GM19324 (cell line): ENCODE data around the gene MCU.
"Not testable (repeated sequence)": the region's sequence is repeated elsewhere in the genome, so short reads cannot be mapped to it uniquely, and the experiment has no call there.

Source experiments
- ATAC-seq: cut with Tn5 transposase; IDR thresholded peaks from one replicate; pipeline ENCODE4 v1.9.1; 2021; ENCODE audit warnings: mild to moderate bottlenecking, moderate library complexity; ENCODE audit not compliant: unreplicated experiment, low FRiP score

Gene MCU

GRCh38 chr10:72727130-72727529, 35.2 kb downstream of the MCU start:
- no peak for ATAC-seq

DNA sequence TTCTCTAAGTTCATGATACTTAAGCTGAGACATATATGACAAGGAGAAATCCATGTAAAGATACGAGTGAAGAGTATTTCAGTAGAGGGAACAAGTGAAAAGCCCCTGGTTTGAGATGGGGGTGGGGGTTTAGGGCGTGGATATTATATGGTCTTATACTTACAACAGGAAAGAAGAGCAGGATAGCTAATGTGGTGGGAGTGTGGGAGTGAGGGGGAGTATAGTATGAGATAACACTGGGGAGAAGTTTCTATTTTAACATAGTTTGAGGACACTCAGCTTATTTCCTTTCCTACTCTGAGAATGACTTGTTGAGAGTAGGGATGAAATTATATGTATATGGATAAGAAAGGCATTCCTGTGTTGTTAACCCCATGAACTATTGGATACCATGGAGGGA, 36.5 kb downstream of the MCU start:
- ATAC-seq: no peak

- ATAC-seq: no peak
Observed at GRCh38 chr10:72729528-72729927, 37.6 kb downstream of the MCU start.

DNA sequence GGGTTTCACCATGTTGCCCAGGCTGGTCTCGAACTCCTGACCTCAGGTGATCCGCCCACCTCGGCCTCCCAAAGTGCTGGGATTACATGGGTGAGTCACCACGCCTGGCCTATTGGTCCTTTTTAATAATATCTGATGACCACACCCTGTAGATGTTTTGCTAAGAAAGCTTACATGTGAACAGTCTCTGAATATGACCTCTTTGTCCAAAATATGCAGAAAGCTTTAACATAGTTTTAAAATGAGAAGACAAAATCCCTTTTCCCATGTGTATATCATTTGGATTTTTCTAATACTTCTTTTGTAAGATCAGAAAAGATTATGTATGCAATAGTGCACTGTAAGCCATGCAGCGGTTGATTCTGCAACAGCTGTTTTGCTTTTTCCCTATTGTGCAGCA, 38.5 kb downstream of the MCU start:
- no peak for ATAC-seq

GRCh38 chr10:72731916-72732419, 40.0 kb downstream of the MCU start:
- ATAC-seq: no peak

GRCh38 chr10:72732521-72732920, 40.6 kb downstream of the MCU start:
- ATAC-seq: no peak

DNA sequence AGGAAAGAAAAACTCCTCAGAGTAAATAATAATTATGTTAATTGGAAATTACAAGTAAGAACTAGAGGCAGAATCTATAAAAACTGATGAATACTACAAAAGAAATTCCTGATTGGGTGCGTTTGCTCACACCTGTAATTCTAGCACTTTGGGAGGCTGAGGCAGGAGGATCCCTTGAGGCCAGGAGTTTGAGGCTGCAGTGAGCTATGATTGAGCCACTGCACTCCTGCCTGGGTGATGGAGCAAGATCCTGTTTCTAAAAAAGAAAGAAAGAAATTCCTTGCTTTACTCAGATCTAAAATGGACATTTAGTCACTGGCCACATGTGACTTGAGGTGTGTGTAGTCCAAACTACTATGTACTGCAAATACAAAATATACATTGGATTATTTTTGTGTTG, 42.0 kb downstream of the MCU start:
- no peak for ATAC-seq

- no peak for ATAC-seq
Observed at GRCh38 chr10:72735288-72735936, 43.5 kb downstream of the MCU start.

DNA sequence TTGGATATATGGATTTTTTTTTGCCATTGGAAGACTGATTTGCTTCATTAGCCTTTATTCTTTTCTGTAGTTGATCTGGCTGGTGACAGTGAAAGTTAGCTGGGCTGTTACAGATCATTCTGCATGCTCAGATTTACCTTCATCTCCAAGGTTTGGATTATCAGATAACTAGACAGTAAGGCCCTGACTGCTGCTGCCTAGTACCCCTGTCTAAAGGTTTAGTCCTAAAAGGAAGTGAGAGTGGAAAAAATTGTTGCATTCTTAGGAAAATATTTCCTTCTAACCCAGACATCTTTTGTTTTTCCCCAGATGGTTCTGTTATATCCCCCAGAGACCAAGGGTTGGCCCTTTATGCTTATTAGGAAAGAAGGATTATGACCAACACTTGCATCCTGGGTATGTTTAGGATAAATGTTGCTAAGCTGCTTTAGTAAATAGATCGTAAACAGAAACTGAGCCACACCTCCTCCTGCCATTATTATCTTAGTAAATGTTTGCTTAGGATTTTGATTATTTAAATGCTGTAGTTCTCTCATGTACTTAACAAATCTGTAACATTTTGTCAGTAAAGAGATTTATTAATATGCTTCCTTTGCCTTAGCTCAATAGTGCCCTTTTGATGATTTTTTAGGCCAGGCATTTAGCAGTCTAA, 44.4 kb downstream of the MCU start:
- no peak for ATAC-seq

GRCh38 chr10:72736828-72737220, 44.9 kb downstream of the MCU start:
- ATAC-seq: no peak

DNA sequence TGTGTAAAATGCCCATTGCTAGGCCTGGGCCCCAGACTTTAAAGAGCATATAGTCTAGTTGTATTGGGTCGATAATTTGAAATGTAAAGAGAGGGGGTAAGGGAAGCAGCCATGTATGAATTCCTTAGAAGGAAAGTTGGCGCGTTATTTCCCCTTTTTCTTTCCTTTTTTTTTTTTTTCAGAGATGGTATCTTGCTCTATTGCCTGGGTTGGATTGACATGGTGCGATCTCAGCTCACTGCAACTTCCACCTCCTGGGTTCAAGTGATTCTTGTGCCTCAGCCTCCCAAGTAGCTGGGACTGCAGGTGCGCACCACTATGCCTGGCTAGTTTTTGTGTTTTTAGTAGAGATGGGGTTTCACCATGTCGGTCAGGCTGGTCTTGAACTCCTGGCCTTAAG, 45.4 kb downstream of the MCU start:
- not testable (repeated sequence) for ATAC-seq

DNA sequence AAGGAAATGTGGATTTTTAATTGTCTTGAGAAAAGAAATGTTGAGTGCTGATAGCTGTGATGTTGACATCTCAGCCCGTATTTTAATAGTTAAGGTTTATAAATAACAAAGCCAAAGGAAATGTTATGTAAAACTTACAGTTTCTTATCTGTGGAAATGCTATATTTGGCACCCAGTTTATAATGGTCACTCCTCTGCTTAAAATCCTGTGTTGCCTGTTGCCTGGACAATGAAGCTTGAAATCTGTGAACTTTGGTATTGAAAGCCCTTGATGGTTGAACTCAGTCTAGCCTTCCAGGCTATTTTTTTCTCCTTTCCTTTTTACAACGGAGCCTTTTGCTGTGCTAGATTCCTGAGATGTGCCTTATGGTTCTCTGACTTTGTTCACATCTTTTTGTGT, 46.5 kb downstream of the MCU start:
- no peak for ATAC-seq

DNA sequence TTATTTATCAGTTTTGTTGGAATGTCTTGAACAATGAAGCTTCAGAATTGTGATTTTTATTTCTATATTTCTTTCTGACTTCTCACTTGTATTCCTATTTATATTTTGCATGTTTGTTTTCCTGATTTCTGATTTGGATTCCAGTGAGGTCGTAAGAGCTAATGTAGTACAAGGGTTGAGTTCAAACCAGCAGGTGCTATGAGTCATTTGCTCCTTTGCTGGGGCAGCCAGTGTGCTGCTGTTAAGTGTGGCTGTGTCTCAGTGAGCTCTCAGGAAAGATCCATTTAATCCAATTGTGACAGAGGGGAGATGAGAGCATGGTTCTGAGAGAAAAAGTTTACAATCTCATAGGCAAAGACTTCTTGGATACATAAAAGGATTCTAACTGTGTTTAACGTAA, 48.6 kb downstream of the MCU start:
- no peak for ATAC-seq

GRCh38 chr10:72742092-72742491, 50.1 kb downstream of the MCU start:
- no peak for ATAC-seq

GRCh38 chr10:72742797-72743196, 50.9 kb downstream of the MCU start:
- no peak for ATAC-seq

GRCh38 chr10:72744566-72744965, 52.6 kb downstream of the MCU start:
- no peak for ATAC-seq

DNA sequence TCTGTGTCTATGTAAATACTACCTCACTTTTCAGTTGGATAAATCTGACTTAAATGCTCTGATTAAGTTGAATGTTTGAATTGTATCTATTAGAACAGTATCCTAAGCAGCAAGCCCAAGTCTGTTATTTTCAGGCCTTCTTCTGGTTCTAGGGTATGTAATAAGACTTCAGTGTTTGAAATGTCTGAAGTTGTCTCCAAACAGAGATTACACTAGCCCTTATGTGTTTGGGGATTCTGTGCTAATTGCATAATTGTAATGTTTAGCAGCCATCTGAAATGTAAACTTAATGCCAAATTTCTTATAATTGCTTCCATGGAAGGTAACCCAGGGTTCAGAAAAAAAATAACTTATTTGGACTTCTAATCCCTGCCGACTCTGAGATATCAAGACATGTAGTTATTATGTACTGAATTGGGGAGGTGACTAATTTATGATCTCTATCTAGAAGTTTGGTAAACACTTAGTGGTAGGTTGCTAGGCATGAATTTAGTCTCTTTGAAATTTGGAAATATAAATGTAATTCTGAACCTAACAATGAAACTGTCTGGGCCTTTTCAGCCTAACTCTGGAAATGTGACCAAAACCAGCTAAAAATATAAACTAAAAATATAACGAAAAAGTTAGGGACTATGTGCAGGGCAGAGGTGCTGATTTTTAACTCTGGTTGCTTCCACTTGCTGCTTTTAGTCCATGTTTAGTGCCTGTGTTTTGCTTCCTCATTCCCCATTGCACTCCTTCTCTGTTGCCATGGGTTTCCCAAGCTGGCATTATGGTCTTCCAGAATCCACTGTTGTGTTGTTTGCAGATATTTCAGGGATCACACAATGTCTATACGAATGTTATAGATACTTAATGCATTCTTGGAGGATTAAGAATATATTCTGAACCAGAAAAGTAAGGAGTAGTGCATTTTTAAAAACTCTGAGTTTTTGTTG, 54.8 kb downstream of the MCU start:
- ATAC-seq: no peak

DNA sequence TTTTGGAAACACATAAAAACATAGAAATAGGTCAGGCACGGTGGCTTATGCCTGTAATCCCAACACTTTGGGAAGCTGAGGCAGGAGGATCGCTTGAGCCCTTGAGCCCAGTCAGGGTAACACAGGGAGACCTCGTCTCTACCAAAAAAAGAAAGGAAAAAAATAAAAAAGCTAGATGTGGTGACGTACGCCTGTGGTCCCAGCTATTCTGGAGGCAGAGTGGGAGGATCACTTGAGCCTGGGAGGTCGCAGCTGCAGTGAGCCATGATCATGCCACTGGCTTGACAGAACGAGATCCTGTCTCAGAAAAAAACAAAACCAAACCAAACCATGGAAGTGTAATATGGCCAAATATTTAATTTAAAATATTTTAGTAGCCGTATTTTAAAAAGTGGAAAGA, 55.6 kb downstream of the MCU start:
- no peak for ATAC-seq

DNA sequence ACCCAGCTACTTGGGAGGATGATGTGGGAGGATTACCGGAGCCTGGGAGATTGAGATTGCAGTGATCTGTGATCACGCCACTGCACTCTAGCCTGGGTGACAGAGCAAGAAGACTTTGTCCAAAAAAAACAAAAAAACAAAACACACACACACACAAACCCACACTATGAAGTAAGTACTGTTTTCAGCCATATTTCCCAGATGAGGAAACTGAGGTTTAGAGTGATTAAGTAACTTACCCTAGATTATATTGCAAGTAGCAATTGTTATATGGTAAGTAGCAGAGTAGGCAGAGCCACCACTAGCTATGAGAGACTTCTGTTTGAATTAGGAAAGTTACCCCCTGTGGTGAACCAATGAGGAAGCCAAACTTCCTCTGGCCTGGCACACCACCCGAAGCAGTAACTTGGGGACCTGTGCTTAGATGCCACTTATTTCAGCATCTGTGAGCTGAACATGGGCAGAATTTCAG, 61.9 kb downstream of the MCU start:
- ATAC-seq: no peak

GRCh38 chr10:72754275-72755032, 62.5 kb downstream of the MCU start:
- no peak for ATAC-seq
